Measurements from ENCODE around the gene TRIM67. TPM values are rescaled to one million over a fixed set of nuclear protein-coding genes. Genes with fewer than 3 reads are reported as not detected.

The TRIM67 gene
- total and polyA plus RNA-seq, 2 donors (not counting 1 experiment from before 2014, with no cell fraction given), result not detected

DNA sequence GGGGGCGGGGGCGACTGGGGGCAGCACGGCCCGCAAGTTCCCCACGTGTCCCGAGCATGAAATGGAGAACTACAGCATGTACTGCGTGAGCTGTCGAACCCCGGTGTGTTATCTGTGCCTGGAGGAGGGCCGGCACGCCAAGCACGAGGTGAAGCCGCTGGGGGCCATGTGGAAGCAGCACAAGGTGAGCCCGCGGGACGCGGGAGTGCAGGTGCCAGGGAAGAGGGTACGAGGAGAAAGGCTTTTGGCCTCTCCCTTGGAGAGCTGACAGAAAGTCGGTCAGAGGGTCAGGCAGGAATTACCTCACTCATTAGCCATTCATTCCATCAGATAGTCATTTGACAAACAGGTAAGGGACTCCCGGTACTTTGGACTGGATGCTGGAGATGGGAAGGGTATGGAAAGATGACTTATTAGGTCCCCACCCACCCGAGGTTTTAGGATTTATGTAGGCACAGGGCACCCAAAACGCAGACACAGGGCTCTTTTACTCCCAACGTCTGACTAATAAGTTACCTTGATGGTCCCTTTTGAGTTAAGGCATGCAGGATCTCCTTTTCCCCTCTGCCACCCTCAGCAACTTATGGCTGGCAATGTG, 2.1 kb downstream of the TRIM67 start:
- Histone ChIP-seq H3K27me3 (replicated peaks in 1 of 4; ENCODE audit: control extremely low read depth in 1 of 4, control insufficient read depth in 3 of 4, insufficient read depth in 4 of 4, low read length in 3 of 4) (peaks cover 0 to 49% (median 29%) of the 10 kb centered on the region in 4 experiments), H3K9me3 (ENCODE audit: control extremely low read depth in 1 of 3, control insufficient read depth in 2 of 3, insufficient read depth in 1 of 3, low read length in 2 of 3) (peaks cover 0 to 14% (median 0%) of the 10 kb centered on the region in 3 donors), H3K36me3 (replicated peaks in 1 of 2; ENCODE audit: control extremely low read depth in 1 of 2, control insufficient read depth in 1 of 2, extremely low read depth in 1 of 2, insufficient read depth in 2 of 2, low read length in 1 of 2) (no peaks in the 10 kb centered on the region), H3K9ac (ENCODE audit: low read length) (no peak overlapping the region), H3K79me2 (ENCODE audit: control insufficient read depth, insufficient read depth, low read length) (no peaks in the 10 kb centered on the region), H3K27ac (ENCODE audit: low read length in 2 of 2) (no peak overlapping the region), H3K4me2 (replicated peaks; ENCODE audit: low read depth, low read length, poor library complexity, severe bottlenecking) (no peak overlapping the region), H3K4me3 (ENCODE audit: control extremely low read depth in 1 of 5, extremely low read depth in 1 of 5, insufficient read depth in 1 of 5, low read depth in 2 of 5, low read length in 4 of 5) (no peak overlapping the region), H4K20me1 (ENCODE audit: control insufficient read depth, insufficient read depth, low read length, poor library complexity, severe bottlenecking) (no peaks in the 10 kb centered on the region), H2AFZ (ENCODE audit: insufficient read depth, low read depth, low read length, poor library complexity, severe bottlenecking) (no peak overlapping the region), H3K4me1 (ENCODE audit: control insufficient read depth in 2 of 2, insufficient read depth in 2 of 2, low read length in 2 of 2) (peaks cover 10 to 21% of the 10 kb centered on the region in 2 donors)
- ChIA-PET POLR2A (no interaction called here), CTCF (no interaction called here)
- no peak overlapping the region for H3K27ac Mint-ChIP-seq
- 29% methylated on average over 18 of the region's 23 CpGs for WGBS (ENCODE audit: insufficient coverage)
- ATAC-seq (ENCODE audit: low read depth), result no peak
- H3K9me3 Mint-ChIP-seq (ENCODE audit: insufficient read depth), result no peaks in the 10 kb centered on the region
- TF ChIP-seq, protein P1, sequence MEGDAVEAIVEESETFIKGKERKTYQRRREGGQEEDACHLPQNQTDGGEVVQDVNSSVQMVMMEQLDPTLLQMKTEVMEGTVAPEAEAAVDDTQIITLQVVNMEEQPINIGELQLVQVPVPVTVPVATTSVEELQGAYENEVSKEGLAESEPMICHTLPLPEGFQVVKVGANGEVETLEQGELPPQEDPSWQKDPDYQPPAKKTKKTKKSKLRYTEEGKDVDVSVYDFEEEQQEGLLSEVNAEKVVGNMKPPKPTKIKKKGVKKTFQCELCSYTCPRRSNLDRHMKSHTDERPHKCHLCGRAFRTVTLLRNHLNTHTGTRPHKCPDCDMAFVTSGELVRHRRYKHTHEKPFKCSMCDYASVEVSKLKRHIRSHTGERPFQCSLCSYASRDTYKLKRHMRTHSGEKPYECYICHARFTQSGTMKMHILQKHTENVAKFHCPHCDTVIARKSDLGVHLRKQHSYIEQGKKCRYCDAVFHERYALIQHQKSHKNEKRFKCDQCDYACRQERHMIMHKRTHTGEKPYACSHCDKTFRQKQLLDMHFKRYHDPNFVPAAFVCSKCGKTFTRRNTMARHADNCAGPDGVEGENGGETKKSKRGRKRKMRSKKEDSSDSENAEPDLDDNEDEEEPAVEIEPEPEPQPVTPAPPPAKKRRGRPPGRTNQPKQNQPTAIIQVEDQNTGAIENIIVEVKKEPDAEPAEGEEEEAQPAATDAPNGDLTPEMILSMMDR (IDR thresholded peaks at IDR 0.05), result no peak
- peaks cover 10% of the 10 kb centered on the region for H3K4me1 Mint-ChIP-seq
- peak overlapping the region; percentile 47 for H3K4me3 Mint-ChIP-seq
- intact Hi-C loops (cut with micrococcal nuclease), result no loop called here
- H3K27me3 Mint-ChIP-seq, result peaks cover 53% of the 10 kb centered on the region
- DNase-seq, result no peak

DNA sequence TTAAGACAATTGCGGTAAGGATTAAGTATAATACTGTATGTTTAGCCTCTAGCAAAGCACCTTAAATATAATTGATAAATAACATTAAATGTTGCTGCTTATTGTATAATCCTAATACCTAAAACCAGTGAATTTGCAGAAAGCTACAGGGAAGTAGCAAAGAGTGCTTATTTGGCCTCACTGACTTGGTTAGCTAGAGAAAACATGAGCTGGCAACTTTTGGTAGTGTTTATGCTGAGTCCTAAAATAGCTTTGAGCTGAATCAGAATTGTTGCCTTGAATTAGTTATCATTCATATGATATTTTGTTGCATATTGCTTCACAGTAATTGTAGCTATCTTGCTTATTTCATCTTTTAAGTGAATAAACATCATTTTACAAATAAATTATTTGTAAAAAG, 3.5 kb downstream of the TRIM67 start:
- H2AFZ ChIP-seq (ENCODE audit: insufficient read depth, low read depth, low read length, poor library complexity, severe bottlenecking), result no peak overlapping the region
- POLR2A ChIA-PET, result no interaction called here
- H4K20me1 ChIP-seq (ENCODE audit: control insufficient read depth, insufficient read depth, low read length, poor library complexity, severe bottlenecking), result no peaks in the 10 kb centered on the region
- no peaks in the 10 kb centered on the region for H3K79me2 ChIP-seq (ENCODE audit: control insufficient read depth, insufficient read depth, low read length)
- H3K4me1 ChIP-seq (ENCODE audit: control insufficient read depth in 2 of 2, insufficient read depth in 2 of 2, low read length in 2 of 2), result peaks cover 10 to 21% of the 10 kb centered on the region in 2 donors
- intact Hi-C loops (cut with micrococcal nuclease), result no loop called here
- Mint-ChIP-seq H3K9me3 (ENCODE audit: insufficient read depth) (no peaks in the 10 kb centered on the region), H3K4me1 (peaks cover 10% of the 10 kb centered on the region), H3K27me3 (peaks cover 46% of the 10 kb centered on the region), H3K27ac (no peak overlapping the region), H3K4me3 (no peak overlapping the region)
- no peak overlapping the region for H3K4me3 ChIP-seq (ENCODE audit: control extremely low read depth in 1 of 5, extremely low read depth in 1 of 5, insufficient read depth in 1 of 5, low read depth in 2 of 5, low read length in 4 of 5)
- H3K9me3 ChIP-seq (ENCODE audit: control extremely low read depth in 1 of 3, control insufficient read depth in 2 of 3, insufficient read depth in 1 of 3, low read length in 2 of 3), result peaks cover 0 to 14% (median 0%) of the 10 kb centered on the region in 3 donors
- H3K4me2 ChIP-seq (replicated peaks; ENCODE audit: low read depth, low read length, poor library complexity, severe bottlenecking), result no peak overlapping the region
- ATAC-seq (ENCODE audit: low read depth) (no peak), DNase-seq (no peak)
- H3K9ac ChIP-seq (ENCODE audit: low read length), result no peak overlapping the region
- no peak overlapping the region for H3K27ac ChIP-seq (ENCODE audit: low read length in 2 of 2)
- no peaks in the 10 kb centered on the region for H3K36me3 ChIP-seq (replicated peaks in 1 of 2; ENCODE audit: control extremely low read depth in 1 of 2, control insufficient read depth in 1 of 2, extremely low read depth in 1 of 2, insufficient read depth in 2 of 2, low read length in 1 of 2)
- TF ChIP-seq, protein P1 (IDR thresholded peaks at IDR 0.05), result no peak
- TF ChIP-seq EZH2 (IDR thresholded peaks at IDR 0.05; ENCODE audit: borderline replicate concordance, insufficient read depth, low read depth, low read length, poor library complexity, severe bottlenecking), result no peak
- no CpG with 5 or more reads among the region's 1 CpG for WGBS (ENCODE audit: insufficient coverage)
- H3K27me3 ChIP-seq (replicated peaks in 1 of 4; ENCODE audit: control extremely low read depth in 1 of 4, control insufficient read depth in 3 of 4, insufficient read depth in 4 of 4, low read length in 3 of 4), result peaks cover 0 to 42% (median 19%) of the 10 kb centered on the region in 4 experiments
- CTCF ChIA-PET, result interaction anchor here (1.0 kb wide), 1 partner anchor 591 kb away, joined by 3 read pairs; no protein-coding TSS in a partner anchor
